IMR-90 (cell line): Measurements from ENCODE around the gene KRTAP10-5. TPM values are rescaled to one million over a fixed set of nuclear protein-coding genes. Genes with fewer than 3 reads are reported as not detected.
"Not testable (repeated sequence)": the region's sequence is repeated elsewhere in the genome, so short reads cannot be mapped to it uniquely, and the experiment has no call there.

ENCODE experiments used
- ATAC-seq: fragments of 200-7000 bp; cut with Tn5 transposase; 2 replicates; pipeline ENCODE4 v1.9.1; 2020; ENCODE audit warnings: low read depth, mild to moderate bottlenecking, moderate library complexity
- BruUV-seq: library from RNA; stranded (reverse); fragments of 400-500 nt; replicated peaks from 2 replicates; lab custom pipeline; 2021; lab: Mats Ljungman, UMichigan
- CTCF ChIA-PET: fragments of 300-600 bp; formaldehyde crosslinking; extraction: SDS; loops from one replicate; lab custom pipeline; 2021; ENCODE audit warnings: antibody characterized with exemption; lab: Yijun Ruan, JAX
- POLR2A ChIA-PET: fragments of 300-600 bp; sonication (Branson Sonifier 250); formaldehyde crosslinking; loops from one replicate; lab custom pipeline; 2022; ENCODE audit warnings: antibody characterized with exemption; ENCODE audit not compliant: unreplicated experiment; lab: Charles Lee
- DNase-seq: peaks from one replicate; pipeline ENCODE4 v3.0.0; 2013
- H2AFZ ChIP-seq: replicated peaks from 2 replicates; pipeline ENCODE3; 2013; ENCODE audit warnings: low read length, mild to moderate bottlenecking; ENCODE audit not compliant: poor library complexity
- H2AK5ac ChIP-seq: 2 replicates; pipeline ENCODE4 v1.6.1; 2013; ENCODE audit warnings: low read depth, low read length, inconsistent platforms
- H2AK9ac ChIP-seq: replicated peaks from 2 replicates; pipeline ENCODE3; 2013; ENCODE audit warnings: mild to moderate bottlenecking, low read depth, low read length, moderate library complexity; ENCODE audit not compliant: poor library complexity
- H2BK120ac ChIP-seq: 2 replicates; pipeline ENCODE4 v1.6.1; 2013; ENCODE audit warnings: low read depth, low read length, inconsistent platforms
- H2BK15ac ChIP-seq: 3 replicates; pipeline ENCODE4 v1.6.1; 2013; ENCODE audit warnings: low read depth, low read length, inconsistent platforms
- H2BK20ac ChIP-seq: 2 replicates; pipeline ENCODE4 v1.6.1; 2013; ENCODE audit warnings: low read depth, mild to moderate bottlenecking, inconsistent platforms, low read length, moderate library complexity
- H2BK5ac ChIP-seq: 2 replicates; pipeline ENCODE4 v1.6.1; 2013; ENCODE audit warnings: mild to moderate bottlenecking, low read depth, low read length, inconsistent platforms; ENCODE audit not compliant: poor library complexity, severe bottlenecking
- H3K14ac ChIP-seq: replicated peaks from 2 replicates; pipeline ENCODE4 v1.6.1; 2013; ENCODE audit warnings: low read depth, low read length, inconsistent platforms
- H3K18ac ChIP-seq: 2 replicates; pipeline ENCODE4 v1.6.1; 2013; ENCODE audit warnings: low read depth, low read length, control low read depth
- H3K23ac ChIP-seq: 2 replicates; pipeline ENCODE4 v1.6.1; 2013; ENCODE audit warnings: low read depth, low read length, inconsistent platforms
- H3K27ac ChIP-seq: 2 replicates; pipeline ENCODE4 v1.5.1; 2013; ENCODE audit warnings: mild to moderate bottlenecking, control low read depth, low read length; ENCODE audit not compliant: insufficient read depth
- H3K27me3 ChIP-seq: 2 replicates; pipeline ENCODE4 v1.6.1; 2013; ENCODE audit warnings: low read length; ENCODE audit not compliant: control insufficient read depth, insufficient read depth
- H3K36me3 ChIP-seq: 2 replicates; pipeline ENCODE4 v1.6.1; 2013; ENCODE audit warnings: low read length, mixed read lengths; ENCODE audit not compliant: control insufficient read depth, insufficient read depth
- H3K4ac ChIP-seq: 2 replicates; pipeline ENCODE4 v1.6.1; 2013; ENCODE audit warnings: low read depth, low read length, inconsistent platforms
- H3K4me1 ChIP-seq: 2 replicates; pipeline ENCODE4 v1.6.1; 2013; ENCODE audit warnings: low read length, mixed read lengths; ENCODE audit not compliant: control insufficient read depth, insufficient read depth
- H3K4me2 ChIP-seq: 2 replicates; pipeline ENCODE4 v1.6.1; 2013; ENCODE audit warnings: low read depth, mild to moderate bottlenecking, control low read depth, low read length, moderate library complexity
- H3K4me3 ChIP-seq: 2 replicates; pipeline ENCODE4 v1.5.1; 2013; ENCODE audit warnings: low read depth, mild to moderate bottlenecking, control low read depth, low read length, moderate library complexity; ENCODE audit not compliant: insufficient read depth
- H3K56ac ChIP-seq: 2 replicates; pipeline ENCODE4 v1.6.1; 2013; ENCODE audit warnings: low read length, inconsistent platforms; ENCODE audit not compliant: insufficient read depth; ENCODE audit errors: extremely low read depth
- H3K79me1 ChIP-seq, 2 experiments: 2 replicates each; pipeline ENCODE4 v1.6.1; 2013; ENCODE audit warnings: low read length in 2 of 2, inconsistent platforms in 1 of 2, low read depth in 1 of 2
- H3K9ac ChIP-seq: 2 replicates; pipeline ENCODE4 v1.6.1; 2013; ENCODE audit warnings: low read depth, low read length, control low read depth
- H3K9me1 ChIP-seq: 2 replicates; pipeline ENCODE4 v1.6.1; 2013; ENCODE audit warnings: low read length, inconsistent platforms; ENCODE audit not compliant: insufficient read depth
- H3K9me3 ChIP-seq: 2 replicates; pipeline ENCODE4 v1.6.1; 2013; ENCODE audit warnings: low read length; ENCODE audit not compliant: control insufficient read depth, insufficient read depth
- H4K20me1 ChIP-seq: 2 replicates; pipeline ENCODE4 v1.6.1; 2013; ENCODE audit warnings: low read length, inconsistent platforms; ENCODE audit not compliant: insufficient read depth
- H4K5ac ChIP-seq: 2 replicates; pipeline ENCODE4 v1.6.1; 2013; ENCODE audit warnings: mild to moderate bottlenecking, low read depth, low read length, control low read depth
- H4K8ac ChIP-seq, 2 experiments: 2 replicates each; pipeline ENCODE4 v1.6.1; 2013; ENCODE audit warnings: low read depth in 2 of 2, low read length in 2 of 2, control low read depth in 1 of 2, inconsistent platforms in 1 of 2
- H4K91ac ChIP-seq: 2 replicates; pipeline ENCODE4 v1.6.1; 2013; ENCODE audit warnings: low read depth, low read length, inconsistent platforms; ENCODE audit not compliant: insufficient read depth
- WGBS, 2 experiments: methylation state at CpG; one replicate each; pipeline versions ENCODE4 v1.1.5 to v1.1.7; 2013; ENCODE audit warnings: missing lambda C conversion rate in 2 of 2; ENCODE audit not compliant: insufficient read length in 1 of 2; ENCODE audit errors: extremely low coverage in 2 of 2; 5-methylcytosine and 5-hydroxymethylcytosine counted together
- dilution Hi-C: fragments of 300-500 bp; cut with HindIII; formaldehyde crosslinking; loops from one replicate; pipeline ENCODE4 v1.14.3; 2018; ENCODE audit warnings: low sequenced_read_pairs; ENCODE audit not compliant: unreplicated experiment
- in situ Hi-C: fragments of 300-500 bp; cut with MboI; formaldehyde crosslinking; loops from 3 replicates; pipeline ENCODE4 v1.14.3; 2019; ENCODE audit warnings: low sequenced_read_pairs, inconsistent platforms, mixed read lengths
- intact Hi-C: fragments of 100-400 bp; cut with micrococcal nuclease; formaldehyde crosslinking; loops from 2 replicates; pipeline ENCODE4 v1.10.0; 2022
- polyA plus RNA-seq, 3 experiments: library from polyadenylated mRNA; depleted of rRNA; stranded (reverse); fragments of >200 nt; gene quantifications; 2 replicates each; pipeline ENCODE4 v1.2.3, GENCODE V29; 2012; ENCODE audit warnings: low replicate concordance in 1 of 3
- total RNA-seq: library from RNA; depleted of rRNA; stranded (reverse); fragments of >200 nt; gene quantifications from 2 replicates; pipeline ENCODE4 v1.2.3, GENCODE V29; 2012

Gene KRTAP10-5
- total and polyA plus RNA-seq, 2 of the 4 experiments (the other 2 are of a cell fraction) = not detected

GRCh38 chr21:44601091-44601490 lies 20.7 kb upstream of the KRTAP10-5 start:
- H2AK5ac ChIP-seq, DNase-seq, H4K20me1 ChIP-seq, H4K8ac ChIP-seq, H3K56ac ChIP-seq, H2AFZ ChIP-seq, H3K4me1 ChIP-seq, H4K5ac ChIP-seq, ATAC-seq, H3K27ac ChIP-seq, H3K23ac ChIP-seq, CTCF ChIA-PET, H3K4me2 ChIP-seq, H3K9me1 ChIP-seq, POLR2A ChIA-PET, H3K14ac ChIP-seq, H3K27me3 ChIP-seq, H2AK9ac ChIP-seq, H2BK120ac ChIP-seq, H2BK20ac ChIP-seq, H2BK5ac ChIP-seq, H4K91ac ChIP-seq, H3K36me3 ChIP-seq, H3K18ac ChIP-seq, H3K4ac ChIP-seq, H2BK15ac ChIP-seq, H3K9me3 ChIP-seq, intact Hi-C loops, in situ Hi-C loops, H3K4me3 ChIP-seq, H3K9ac ChIP-seq, H3K79me1 ChIP-seq, BruUV-seq, dilution Hi-C loops: not testable (repeated sequence)
- WGBS, 2 experiments = no CpG with 5 or more reads among the region's 10 CpGs

- WGBS, 2 experiments = 81% methylated on average over 3 of the region's 23 CpGs; no CpG with 5 or more reads in 1 of the 2 experiments
- H3K4me2 ChIP-seq, H3K27me3 ChIP-seq, H2AFZ ChIP-seq, ATAC-seq, CTCF ChIA-PET, BruUV-seq, in situ Hi-C loops, H4K5ac ChIP-seq, H2AK9ac ChIP-seq, H3K79me1 ChIP-seq, H3K36me3 ChIP-seq, H3K4me1 ChIP-seq, H2BK120ac ChIP-seq, dilution Hi-C loops, H2BK20ac ChIP-seq, H3K18ac ChIP-seq, H4K20me1 ChIP-seq, intact Hi-C loops, DNase-seq, H4K8ac ChIP-seq, H3K4me3 ChIP-seq, H3K4ac ChIP-seq, H3K23ac ChIP-seq, H3K9ac ChIP-seq, H2BK15ac ChIP-seq, H3K9me1 ChIP-seq, POLR2A ChIA-PET, H3K9me3 ChIP-seq, H3K27ac ChIP-seq, H2BK5ac ChIP-seq, H4K91ac ChIP-seq, H3K56ac ChIP-seq, H2AK5ac ChIP-seq, H3K14ac ChIP-seq: not testable (repeated sequence)
Measured at GRCh38 chr21:44600118-44600978, 19.9 kb upstream of the KRTAP10-5 start, which contains the start of gene KRTAP10-7. Gene KRTAP10-7, plus strand, starts transcription at chr21:44600597. Its CDS starts 25 bp downstream, at chr21:44600622.
